ENCODE data around the gene GINS3. TPM values are rescaled to one million over a fixed set of nuclear protein-coding genes. Genes with fewer than 3 reads are reported as not detected.
"Not testable (repeated sequence)": the region's sequence is repeated elsewhere in the genome, so short reads cannot be mapped to it uniquely, and the experiment has no call there.

GINS3 gene
- total and polyA plus RNA-seq, 4 donors = 0.59 to 2.2 (median 1.4) TPM

DNA sequence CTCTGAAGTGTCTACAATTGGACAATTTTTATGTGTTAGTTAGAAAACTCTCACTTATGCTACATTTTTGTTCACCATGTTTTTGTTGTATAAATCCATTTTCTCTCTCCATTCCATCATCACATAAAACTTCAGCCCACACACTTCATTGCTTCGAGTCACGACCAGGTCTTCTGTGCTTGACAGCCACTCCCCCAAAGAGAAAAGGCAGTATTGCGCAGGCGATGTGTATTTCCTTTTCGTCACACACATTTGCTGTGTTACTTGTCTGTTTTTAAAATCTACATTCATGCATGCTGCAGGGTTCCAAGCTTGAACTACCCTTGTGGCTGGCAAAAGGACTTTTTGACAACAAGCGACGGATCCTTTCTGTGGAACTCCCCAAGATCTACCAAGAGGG lies 10.5 kb downstream of the GINS3 start:
- H3K9me3 ChIP-seq (ENCODE audit: control insufficient read depth, low read length) = no peaks in the 10 kb centered on the region
- H3K36me3 ChIP-seq (ENCODE audit: control insufficient read depth in 1 of 2, insufficient read depth in 2 of 2, low read length in 1 of 2) = no peaks in the 10 kb centered on the region
- no peak for ATAC-seq (ENCODE audit: low FRiP score)
- H3K4me3 ChIP-seq (ENCODE audit: low read length in 2 of 2) = no peak overlapping the region
- no peak overlapping the region for H3K27ac ChIP-seq (ENCODE audit: low read depth in 1 of 2, low read length in 2 of 2)
- whole genome bisulfite sequencing, 2 donors = 90 to 91% methylated on average over 7 of the region's 7 CpGs
- no peak for DNase-seq
- H3K27me3 ChIP-seq (ENCODE audit: control insufficient read depth in 1 of 2, insufficient read depth in 2 of 2, low read length in 1 of 2) = no peaks in the 10 kb centered on the region
- intact Hi-C loops (cut with DNase I) = no loop called here
- H3K4me1 ChIP-seq (ENCODE audit: control insufficient read depth in 1 of 2, insufficient read depth in 2 of 2, low read length in 2 of 2) = no peaks in the 10 kb centered on the region

GRCh38 chr16:58409316-58409973 lies 17.2 kb downstream of the GINS3 start:
- no peaks in the 10 kb centered on the region for H3K36me3 ChIP-seq (ENCODE audit: control insufficient read depth in 1 of 2, insufficient read depth in 2 of 2, low read length in 1 of 2)
- intact Hi-C loops (cut with DNase I) = no loop called here
- no peaks in the 10 kb centered on the region for H3K4me1 ChIP-seq (ENCODE audit: control insufficient read depth in 1 of 2, insufficient read depth in 2 of 2, low read length in 2 of 2)
- no peak for ATAC-seq (ENCODE audit: low FRiP score)
- no peak overlapping the region for H3K27ac ChIP-seq (ENCODE audit: low read depth in 1 of 2, low read length in 2 of 2)
- H3K9me3 ChIP-seq (ENCODE audit: control insufficient read depth, low read length) = no peaks in the 10 kb centered on the region
- H3K4me3 ChIP-seq (ENCODE audit: low read length in 2 of 2) = no peak overlapping the region
- WGBS, 2 donors = 72 to 79% methylated on average over 6 of the region's 6 CpGs
- no peaks in the 10 kb centered on the region for H3K27me3 ChIP-seq (ENCODE audit: control insufficient read depth in 1 of 2, insufficient read depth in 2 of 2, low read length in 1 of 2)
- DNase-seq = peak in 1 of 2 donors; percentile 60

DNA sequence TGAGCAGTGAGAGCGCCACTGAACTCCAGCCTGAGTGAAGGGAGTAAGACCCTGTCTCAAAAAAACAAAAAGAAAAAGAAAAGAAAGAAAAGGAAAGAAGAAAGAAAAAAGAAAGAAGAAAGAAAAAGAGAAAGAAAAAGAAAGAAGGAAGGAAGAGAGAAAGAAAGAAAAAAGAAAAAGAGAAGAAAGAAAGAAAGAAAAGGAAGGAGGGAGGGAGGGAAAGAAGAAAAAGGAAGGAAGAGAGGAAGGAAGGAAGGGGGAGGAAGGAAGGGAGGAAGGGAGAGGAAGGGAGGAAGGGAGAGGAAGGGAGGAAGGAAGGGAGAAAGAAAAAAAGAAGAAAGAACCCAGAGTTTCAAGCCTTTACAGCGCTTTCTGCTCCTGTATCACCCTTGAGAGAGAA lies 19.1 kb downstream of the GINS3 start:
- no peaks in the 10 kb centered on the region for H3K4me1 ChIP-seq (ENCODE audit: control insufficient read depth in 1 of 2, insufficient read depth in 2 of 2, low read length in 2 of 2)
- no peak overlapping the region for H3K4me3 ChIP-seq (ENCODE audit: low read length in 2 of 2)
- ATAC-seq (ENCODE audit: low FRiP score) = no peak
- H3K36me3 ChIP-seq (ENCODE audit: control insufficient read depth in 1 of 2, insufficient read depth in 2 of 2, low read length in 1 of 2) = no peaks in the 10 kb centered on the region
- no peak for DNase-seq
- no peaks in the 10 kb centered on the region for H3K9me3 ChIP-seq (ENCODE audit: control insufficient read depth, low read length)
- WGBS, 2 donors = 95 to 97% methylated on average over 2 of the region's 2 CpGs
- H3K27ac ChIP-seq (ENCODE audit: low read depth in 1 of 2, low read length in 2 of 2) = no peak overlapping the region
- H3K27me3 ChIP-seq (ENCODE audit: control insufficient read depth in 1 of 2, insufficient read depth in 2 of 2, low read length in 1 of 2) = no peaks in the 10 kb centered on the region
- intact Hi-C loops (cut with DNase I) = no loop called here

GRCh38 chr16:58411736-58412614 lies 19.7 kb downstream of the GINS3 start:
- no peak for DNase-seq
- no peaks in the 10 kb centered on the region for H3K27me3 ChIP-seq (ENCODE audit: control insufficient read depth in 1 of 2, insufficient read depth in 2 of 2, low read length in 1 of 2)
- H3K36me3 ChIP-seq (ENCODE audit: control insufficient read depth in 1 of 2, insufficient read depth in 2 of 2, low read length in 1 of 2) = no peaks in the 10 kb centered on the region
- H3K4me3 ChIP-seq (ENCODE audit: low read length in 2 of 2) = no peak overlapping the region
- 88 to 90% methylated on average over 7 of the region's 7 CpGs for WGBS, 2 donors
- intact Hi-C loops (cut with DNase I) = no loop called here
- H3K9me3 ChIP-seq (ENCODE audit: control insufficient read depth, low read length) = no peaks in the 10 kb centered on the region
- H3K4me1 ChIP-seq (ENCODE audit: control insufficient read depth in 1 of 2, insufficient read depth in 2 of 2, low read length in 2 of 2) = no peaks in the 10 kb centered on the region
- ATAC-seq (ENCODE audit: low FRiP score) = no peak
- no peak overlapping the region for H3K27ac ChIP-seq (ENCODE audit: low read depth in 1 of 2, low read length in 2 of 2)

DNA sequence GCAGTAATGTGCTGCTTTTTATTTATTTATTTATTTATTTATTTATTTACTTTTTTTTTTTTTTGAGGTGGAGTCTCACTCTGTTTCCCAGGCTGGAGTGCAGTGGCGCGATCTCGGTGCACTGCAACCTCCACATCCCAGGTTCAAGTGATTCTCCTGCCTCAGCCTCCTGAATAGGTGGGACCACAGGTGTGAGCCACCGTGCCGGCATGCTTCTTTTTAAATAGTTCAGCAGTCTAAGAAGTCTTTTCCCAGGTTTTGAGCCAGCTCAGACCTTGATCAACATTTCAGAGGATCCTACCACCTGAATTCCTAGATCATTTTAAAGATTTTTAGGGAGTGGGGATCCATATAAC lies 20.3 kb downstream of the GINS3 start:
- H3K4me3 ChIP-seq (ENCODE audit: low read length in 2 of 2); H3K36me3 ChIP-seq (ENCODE audit: control insufficient read depth in 1 of 2, insufficient read depth in 2 of 2, low read length in 1 of 2); DNase-seq; H3K9me3 ChIP-seq (ENCODE audit: control insufficient read depth, low read length); H3K4me1 ChIP-seq (ENCODE audit: control insufficient read depth in 1 of 2, insufficient read depth in 2 of 2, low read length in 2 of 2); intact Hi-C loops (cut with DNase I); H3K27ac ChIP-seq (ENCODE audit: low read depth in 1 of 2, low read length in 2 of 2); H3K27me3 ChIP-seq (ENCODE audit: control insufficient read depth in 1 of 2, insufficient read depth in 2 of 2, low read length in 1 of 2); ATAC-seq (ENCODE audit: low FRiP score): not testable (repeated sequence)
- WGBS, 2 donors = 91 to 93% methylated on average over 5 of the region's 5 CpGs

DNA sequence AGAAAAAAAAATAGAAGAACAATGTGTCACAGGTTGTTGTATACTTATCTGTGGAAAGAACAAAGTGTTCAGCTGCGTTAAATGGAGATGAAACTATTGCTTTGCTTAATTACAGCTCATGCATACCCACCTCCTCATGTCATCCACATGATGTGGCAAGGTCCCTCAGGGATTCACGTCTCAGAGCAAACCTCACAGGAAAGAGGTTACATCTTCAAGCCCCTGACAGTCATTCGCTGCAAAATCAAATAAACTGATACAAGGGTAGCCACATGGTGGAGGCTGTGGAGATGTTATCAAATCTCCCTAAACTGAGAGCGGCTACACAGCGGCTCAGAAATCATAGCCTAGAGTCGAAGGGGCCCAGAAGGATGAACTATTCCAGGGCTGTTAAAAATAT lies 21.1 kb downstream of the GINS3 start:
- Histone ChIP-seq H3K4me3 (ENCODE audit: low read length in 2 of 2) (no peak overlapping the region), H3K36me3 (ENCODE audit: control insufficient read depth in 1 of 2, insufficient read depth in 2 of 2, low read length in 1 of 2) (no peaks in the 10 kb centered on the region), H3K9me3 (ENCODE audit: control insufficient read depth, low read length) (no peaks in the 10 kb centered on the region), H3K27ac (ENCODE audit: low read depth in 1 of 2, low read length in 2 of 2) (no peak overlapping the region), H3K4me1 (ENCODE audit: control insufficient read depth in 1 of 2, insufficient read depth in 2 of 2, low read length in 2 of 2) (no peaks in the 10 kb centered on the region), H3K27me3 (ENCODE audit: control insufficient read depth in 1 of 2, insufficient read depth in 2 of 2, low read length in 1 of 2) (no peaks in the 10 kb centered on the region)
- no peak for DNase-seq
- WGBS, 2 donors = 71% methylated on average over 6 of the region's 6 CpGs
- intact Hi-C loops (cut with DNase I) = no loop called here
- no peak for ATAC-seq (ENCODE audit: low FRiP score)

DNA sequence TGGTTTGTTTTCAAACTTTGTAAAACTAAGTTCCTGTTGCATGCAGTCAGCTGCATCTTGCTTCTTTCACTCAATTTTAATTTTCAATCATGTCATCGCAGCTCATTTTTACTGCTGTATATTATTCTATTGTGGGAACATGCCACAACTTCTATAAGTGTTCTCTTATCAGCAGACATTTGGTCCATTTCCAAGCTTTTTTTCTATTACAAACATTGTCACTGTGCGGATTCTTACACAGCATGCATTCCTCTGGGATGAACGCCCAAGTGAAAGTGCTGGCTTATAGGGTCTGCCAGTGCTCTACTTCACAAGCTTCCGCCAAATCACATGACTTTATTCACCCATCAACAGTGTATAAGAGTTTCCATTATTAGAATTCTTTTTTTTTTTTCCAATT lies 22.7 kb downstream of the GINS3 start:
- 11 to 17% methylated on average over 4 of the region's 4 CpGs for WGBS, 2 donors
- Histone ChIP-seq H3K36me3 (ENCODE audit: control insufficient read depth in 1 of 2, insufficient read depth in 2 of 2, low read length in 1 of 2) (no peaks in the 10 kb centered on the region), H3K27me3 (ENCODE audit: control insufficient read depth in 1 of 2, insufficient read depth in 2 of 2, low read length in 1 of 2) (no peaks in the 10 kb centered on the region), H3K9me3 (ENCODE audit: control insufficient read depth, low read length) (no peaks in the 10 kb centered on the region), H3K4me1 (ENCODE audit: control insufficient read depth in 1 of 2, insufficient read depth in 2 of 2, low read length in 2 of 2) (no peaks in the 10 kb centered on the region), H3K4me3 (ENCODE audit: low read length in 2 of 2) (no peak overlapping the region), H3K27ac (ENCODE audit: low read depth in 1 of 2, low read length in 2 of 2) (no peak overlapping the region)
- ATAC-seq (ENCODE audit: low FRiP score) = no peak
- intact Hi-C loops (cut with DNase I) = no loop called here
- DNase-seq = no peak

GRCh38 chr16:58415961-58416360 lies 23.7 kb downstream of the GINS3 start:
- H3K27me3 ChIP-seq (ENCODE audit: control insufficient read depth in 1 of 2, insufficient read depth in 2 of 2, low read length in 1 of 2); DNase-seq; intact Hi-C loops (cut with DNase I); H3K36me3 ChIP-seq (ENCODE audit: control insufficient read depth in 1 of 2, insufficient read depth in 2 of 2, low read length in 1 of 2); H3K4me1 ChIP-seq (ENCODE audit: control insufficient read depth in 1 of 2, insufficient read depth in 2 of 2, low read length in 2 of 2); ATAC-seq (ENCODE audit: low FRiP score); H3K4me3 ChIP-seq (ENCODE audit: low read length in 2 of 2); H3K9me3 ChIP-seq (ENCODE audit: control insufficient read depth, low read length); H3K27ac ChIP-seq (ENCODE audit: low read depth in 1 of 2, low read length in 2 of 2): not testable (repeated sequence)
- 91% methylated on average over 5 of the region's 5 CpGs for WGBS, 2 donors

DNA sequence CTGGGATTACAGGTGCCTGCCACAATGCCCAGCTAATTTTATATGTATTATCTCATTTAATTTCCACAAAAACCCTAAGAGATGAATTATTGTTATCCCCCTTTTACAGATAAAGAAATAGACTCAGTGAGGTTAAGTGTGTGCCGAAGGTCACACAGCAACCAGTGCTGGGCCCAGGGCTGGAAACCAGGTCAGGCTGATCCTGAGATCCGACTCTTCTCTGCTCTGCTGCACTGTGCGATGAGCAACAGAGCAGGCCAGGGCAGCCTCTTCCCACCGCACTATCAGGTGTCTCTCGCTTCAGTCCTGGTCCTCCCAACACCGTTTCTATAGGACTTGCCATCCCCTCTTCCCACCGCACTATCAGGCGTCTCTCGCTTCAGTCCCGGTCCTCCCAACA lies 24.8 kb downstream of the GINS3 start:
- H3K4me3 ChIP-seq (ENCODE audit: low read length in 2 of 2) = no peak overlapping the region

More for the DNA sequence above, 24.8 kb downstream of the GINS3 start:
- no peak overlapping the region for H3K27ac ChIP-seq (ENCODE audit: low read depth in 1 of 2, low read length in 2 of 2)
- DNase-seq = no peak
- no peak for ATAC-seq (ENCODE audit: low FRiP score)
- H3K9me3 ChIP-seq (ENCODE audit: control insufficient read depth, low read length) = no peaks in the 10 kb centered on the region
- no peaks in the 10 kb centered on the region for H3K36me3 ChIP-seq (ENCODE audit: control insufficient read depth in 1 of 2, insufficient read depth in 2 of 2, low read length in 1 of 2)
- intact Hi-C loops (cut with DNase I) = no loop called here
- WGBS, 2 donors = 94% methylated on average over 10 of the region's 10 CpGs
- H3K27me3 ChIP-seq (ENCODE audit: control insufficient read depth in 1 of 2, insufficient read depth in 2 of 2, low read length in 1 of 2) = no peaks in the 10 kb centered on the region
- no peaks in the 10 kb centered on the region for H3K4me1 ChIP-seq (ENCODE audit: control insufficient read depth in 1 of 2, insufficient read depth in 2 of 2, low read length in 2 of 2)

All from aorta (tissue), 5 donors.